GM18508 (cell line): Measurements from ENCODE around the gene FRY.

Experiments
- ATAC-seq: cut with Tn5 transposase; IDR thresholded peaks from one replicate; pipeline ENCODE4 v1.9.1; 2021; ENCODE audit warnings: moderate number of reproducible peaks; ENCODE audit not compliant: insufficient read depth, unreplicated experiment

FRY gene

GRCh38 chr13:32013181-32013580 lies 18.4 kb upstream of the FRY start:
- no peak for ATAC-seq

GRCh38 chr13:32016119-32016518 lies 15.5 kb upstream of the FRY start:
- ATAC-seq: no peak

DNA sequence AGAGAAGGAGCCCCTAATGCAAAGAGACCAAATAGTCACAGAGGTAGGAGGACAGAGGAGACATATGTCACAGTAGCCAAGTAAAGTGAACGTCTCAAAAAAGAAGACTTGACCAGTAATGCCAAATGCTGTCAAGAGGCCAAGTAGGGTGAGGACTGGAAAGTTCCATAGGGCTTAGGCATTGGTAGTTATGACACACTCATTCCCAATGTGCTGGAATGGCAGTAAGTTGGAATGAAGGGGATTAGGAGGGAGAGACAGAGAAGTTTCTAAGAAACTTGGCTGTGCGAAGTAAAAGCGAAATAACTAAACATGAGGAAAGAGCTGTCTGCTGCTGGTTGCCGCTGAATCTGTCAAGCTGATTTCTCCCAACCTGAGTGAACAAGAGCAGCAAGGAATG lies 14.9 kb upstream of the FRY start:
- no peak for ATAC-seq

DNA sequence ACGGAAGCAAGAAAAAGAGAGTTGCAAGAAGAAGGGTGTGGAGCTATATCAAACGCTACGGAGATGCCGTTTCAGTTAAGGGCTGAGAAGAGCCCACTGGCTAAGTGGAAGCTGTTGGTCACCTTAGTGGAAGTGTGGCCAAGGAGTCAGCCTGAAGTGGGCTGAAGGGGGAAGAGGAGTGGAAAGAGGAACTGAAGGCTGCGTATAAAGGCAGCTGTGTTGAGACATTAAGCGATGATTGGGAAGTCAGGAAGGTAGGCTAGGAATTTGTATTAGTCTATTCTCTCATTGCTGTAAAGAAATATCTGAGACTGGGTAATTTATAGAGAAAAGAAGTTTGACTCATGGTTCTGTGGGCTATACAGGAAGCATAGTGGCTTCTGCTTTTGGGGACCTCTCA lies 14.1 kb upstream of the FRY start:
- ATAC-seq: no peak

GRCh38 chr13:32019612-32020233 lies 11.9 kb upstream of the FRY start:
- ATAC-seq: peak; percentile 71

GRCh38 chr13:32021785-32022184 lies 9.8 kb upstream of the FRY start:
- ATAC-seq: no peak

GRCh38 chr13:32022311-32022710 lies 9.3 kb upstream of the FRY start:
- ATAC-seq: no peak

- no peak for ATAC-seq
Measured at GRCh38 chr13:32023096-32023495, 8.5 kb upstream of the FRY start.

DNA sequence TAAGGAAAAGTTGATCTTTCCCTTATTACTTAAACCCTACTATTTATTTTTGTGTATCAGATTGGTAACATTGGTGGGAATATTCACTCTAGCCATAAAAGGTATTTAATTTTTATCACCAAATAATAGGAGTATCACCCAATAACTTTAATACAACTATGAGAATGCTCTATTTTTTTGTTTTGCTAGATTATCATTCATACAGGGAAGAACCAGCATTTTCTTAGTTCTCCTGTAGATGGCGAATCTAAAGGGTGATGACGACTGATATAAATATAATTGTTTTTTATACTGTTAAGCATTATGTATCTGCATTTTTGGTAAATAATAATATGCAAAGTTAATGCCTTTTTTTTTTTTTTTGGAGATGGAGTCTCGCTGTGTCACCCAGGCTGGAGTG lies 7.9 kb upstream of the FRY start:
- no peak for ATAC-seq

DNA sequence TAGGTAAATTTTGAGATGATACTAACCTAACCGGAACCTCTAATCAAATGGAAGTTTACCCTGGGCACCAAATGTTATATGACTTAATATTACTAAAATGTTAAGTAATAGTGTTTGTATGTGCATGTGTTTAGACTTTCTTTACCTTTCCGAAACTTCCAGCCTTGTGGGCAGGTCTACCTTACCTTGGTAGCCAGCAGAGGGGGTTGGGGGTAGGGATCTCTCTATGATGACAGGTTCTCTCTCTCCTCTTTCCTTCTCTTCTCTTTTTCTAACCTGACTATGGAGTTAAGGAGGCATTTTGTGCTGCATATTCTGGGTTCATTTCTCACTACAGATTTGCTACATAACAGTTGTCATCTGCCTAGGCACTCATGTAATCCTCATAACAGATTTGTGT lies 6.8 kb upstream of the FRY start:
- no peak for ATAC-seq

DNA sequence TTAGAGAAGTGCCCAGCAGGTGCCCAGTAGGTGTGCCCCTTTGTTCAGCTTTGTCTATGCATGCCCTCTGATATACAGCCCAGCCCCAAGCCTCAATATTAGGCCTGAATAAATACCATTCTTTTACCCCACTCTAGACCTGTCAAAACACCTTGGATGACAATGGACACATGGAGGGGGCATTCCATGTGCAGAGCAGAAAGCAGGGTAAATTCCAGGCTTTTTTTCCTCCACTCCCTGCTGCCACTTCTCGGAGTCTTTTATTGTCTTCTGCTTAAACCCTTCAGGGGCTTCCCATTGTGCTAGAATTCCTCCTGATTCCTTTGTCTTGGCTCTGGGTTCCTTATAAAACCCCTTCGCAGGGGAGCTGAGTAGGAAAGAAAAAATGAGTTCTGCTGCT lies 5.8 kb upstream of the FRY start:
- no peak for ATAC-seq

DNA sequence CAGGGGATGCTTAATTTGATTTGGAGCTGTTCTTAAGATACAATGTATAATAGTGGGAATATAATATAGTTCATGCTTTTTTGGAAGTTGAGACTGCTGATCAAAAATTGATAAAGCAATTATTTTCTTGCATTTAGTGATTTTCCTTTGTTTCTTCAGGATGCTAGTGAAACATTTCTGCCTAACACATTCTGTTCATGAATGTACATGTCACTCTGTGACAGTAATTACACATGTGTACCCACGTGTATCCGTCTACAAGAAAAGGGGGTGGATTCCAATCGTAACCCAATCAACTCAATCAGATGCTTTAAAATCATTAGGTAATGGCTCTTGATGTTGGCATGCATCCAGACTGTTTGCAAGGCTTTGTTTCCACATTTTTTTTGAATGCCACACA lies 5.0 kb upstream of the FRY start:
- no peak for ATAC-seq

GRCh38 chr13:32028711-32029110 lies 2.9 kb upstream of the FRY start:
- ATAC-seq: no peak

DNA sequence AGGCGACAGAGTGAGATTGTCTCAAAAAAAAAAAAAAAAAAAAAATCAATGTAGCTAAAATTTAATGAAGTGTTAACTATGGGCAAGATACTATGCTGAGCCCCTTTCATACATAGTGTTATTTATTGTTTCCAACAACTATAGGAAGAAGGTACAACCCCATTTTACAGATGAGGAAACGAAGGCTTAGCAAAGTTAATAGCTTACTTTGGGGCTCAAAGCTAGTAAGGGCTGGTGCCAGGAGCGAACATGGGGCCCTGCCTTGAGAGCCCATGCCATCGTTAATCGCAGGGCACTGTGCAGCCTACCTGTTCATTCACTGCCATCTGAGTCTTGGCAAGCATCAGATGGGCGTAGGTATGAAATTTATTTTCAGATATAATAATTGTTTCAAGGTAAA lies 1.9 kb upstream of the FRY start:
- no peak for ATAC-seq

DNA sequence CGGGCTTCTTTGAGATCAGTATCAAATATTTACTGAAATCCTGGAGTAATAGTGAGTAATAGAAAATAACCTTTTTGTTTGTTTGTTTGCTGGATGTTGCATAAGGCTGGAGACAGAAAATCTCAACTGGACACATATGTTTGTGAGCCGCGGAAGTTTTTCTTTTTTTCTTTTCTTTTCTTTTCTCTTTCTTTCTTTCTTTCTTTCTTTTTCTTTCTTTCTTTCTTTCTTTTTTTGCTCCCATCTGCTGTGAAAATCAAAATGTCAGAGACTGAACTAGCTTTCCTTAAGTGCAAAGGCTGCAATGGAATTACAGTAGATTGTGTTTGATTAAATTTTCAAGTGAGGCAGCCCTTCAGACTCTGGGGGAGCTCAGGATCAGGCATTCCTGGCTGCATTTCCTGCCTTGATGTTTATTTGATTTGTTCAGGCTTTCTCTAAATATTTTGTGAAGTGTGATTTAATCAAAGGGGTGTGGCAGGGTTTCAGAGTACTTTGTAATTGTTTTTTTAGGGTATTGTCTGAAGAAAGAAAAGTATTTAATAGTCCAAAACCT lies 319 bp downstream of the FRY start:
- no peak for ATAC-seq

GRCh38 chr13:32032759-32033158 lies 1.2 kb downstream of the FRY start:
- no peak for ATAC-seq

GRCh38 chr13:32033744-32034143 lies 2.2 kb downstream of the FRY start:
- ATAC-seq: no peak

GRCh38 chr13:32035716-32036115 lies 4.1 kb downstream of the FRY start:
- no peak for ATAC-seq

GRCh38 chr13:32036126-32036695 lies 4.6 kb downstream of the FRY start:
- ATAC-seq: no peak

- ATAC-seq: no peak
Measured at GRCh38 chr13:32036757-32037156, 5.2 kb downstream of the FRY start.

GRCh38 chr13:32037471-32037870 lies 5.9 kb downstream of the FRY start:
- no peak for ATAC-seq

GRCh38 chr13:32038343-32038742 lies 6.8 kb downstream of the FRY start:
- no peak for ATAC-seq
